Uterus (tissue), 4 donors: ENCODE data around the gene FAM120A. TPM values are rescaled to one million over a fixed set of nuclear protein-coding genes. Genes with fewer than 3 reads are reported as not detected.

Source experiments
- DNase-seq, 2 donors: peaks; one replicate each; pipeline ENCODE4 v3.0.0-alpha.2; 2019 to 2020
- H3K27ac ChIP-seq, 2 donors: fragments of 200-600 bp; sonication (generic); 1 replicate in 1 of 2; 2 replicates in 1 of 2; pipeline ENCODE4 v1.5.1; 2016 to 2018
- H3K27me3 ChIP-seq, 2 donors: fragments of 200-600 bp; sonication (generic); one replicate each; pipeline ENCODE4 v1.5.1; 2018 to 2019; ENCODE audit warnings: control low read depth in 1 of 2
- H3K36me3 ChIP-seq, 2 donors: fragments of 200-600 bp; sonication (generic); one replicate each; pipeline ENCODE4 v1.5.1; 2019; ENCODE audit warnings: control low read depth in 1 of 2
- H3K4me1 ChIP-seq, 2 donors: fragments of 200-600 bp; sonication (generic); one replicate each; pipeline ENCODE4 v1.5.1; 2018 to 2019; ENCODE audit warnings: control low read depth in 1 of 2
- H3K4me3 ChIP-seq, 2 donors: fragments of 200-600 bp; sonication (generic); 1 replicate in 1 of 2; 2 replicates in 1 of 2; pipeline ENCODE4 v1.5.1; 2018 to 2019; ENCODE audit warnings: mild to moderate bottlenecking in 1 of 2
- H3K9me3 ChIP-seq, 2 donors: fragments of 200-600 bp; sonication (generic); one replicate each; pipeline ENCODE4 v1.5.1; 2019; ENCODE audit warnings: control low read depth in 1 of 2
- CTCF ChIP-seq, 4 experiments: fragments of 200-600 bp in 2 of 4; fragments of 450-650 bp in 2 of 4; sonication (generic) in 2 of 4; IDR thresholded peaks; one replicate each; pipeline ENCODE4 v1.5.1; 2016 to 2019; ENCODE audit warnings: antibody characterized with exemption in 4 of 4, mild to moderate bottlenecking in 2 of 4, moderate library complexity in 1 of 4
- POLR2A ChIP-seq, 2 donors: fragments of 450-650 bp; IDR thresholded peaks; one replicate each; pipeline ENCODE4 v1.6.1; 2016; ENCODE audit warnings: antibody characterized with exemption in 2 of 2, mild to moderate bottlenecking in 1 of 2, moderate library complexity in 1 of 2
- intact Hi-C: fragments of 100-400 bp; cut with DNase I; formaldehyde crosslinking; loops from one replicate; pipeline ENCODE4 v1.15.1; 2023; ENCODE audit warnings: low total_unique reads
- total RNA-seq, 4 donors: library from RNA; depleted of rRNA in 3 of 4; stranded (reverse); fragments of >200 nt in 3 of 4; gene quantifications; one replicate each; pipeline versions ENCODE4 v1.1.0 to v1.2.4, GENCODE V29; 2014 to 2023
- donor health status: DM: yes; HTN: yes; CAD: no.

Gene FAM120A
- total RNA-seq, 4 donors from 2014 or later = 36.8 to 110 (median 103) TPM

GRCh38 chr9:93565089-93565488, 113.6 kb downstream of the FAM120A start:
- Histone ChIP-seq H3K27me3 (no peaks in the 10 kb centered on the region), H3K36me3 (no peaks in the 10 kb centered on the region), H3K4me3 (no peak overlapping the region), H3K9me3 (no peaks in the 10 kb centered on the region), H3K4me1 (no peaks in the 10 kb centered on the region), H3K27ac (no peak overlapping the region)
- intact Hi-C loops = no loop called here
- TF ChIP-seq CTCF (IDR thresholded peaks at IDR 0.05) = no peak
- no peak for TF ChIP-seq POLR2A (IDR thresholded peaks at IDR 0.05)
- DNase-seq = no peak

- no peaks in the 10 kb centered on the region for H3K4me1 ChIP-seq
- H3K27ac ChIP-seq = peak overlapping the region; percentile 91 to 94
- TF ChIP-seq CTCF (IDR thresholded peaks at IDR 0.05) = peak; percentile 95 to 97 (median 96)
- peak; percentile 94 to 97 for TF ChIP-seq POLR2A (IDR thresholded peaks at IDR 0.05)
- no peaks in the 10 kb centered on the region for H3K36me3 ChIP-seq
- no peaks in the 10 kb centered on the region for H3K9me3 ChIP-seq
- intact Hi-C loops = no loop called here
- no peaks in the 10 kb centered on the region for H3K27me3 ChIP-seq
- DNase-seq = peak; percentile 97 to 99
- peak overlapping the region; percentile 57 to 62 for H3K4me3 ChIP-seq
These were observed 115.2 kb downstream of the FAM120A start for GRCh38 chr9:93566408-93567270.

- Histone ChIP-seq H3K27ac (peak overlapping the region; percentile 91 to 94), H3K4me3 (peak overlapping the region; percentile 57 to 62), H3K36me3 (no peaks in the 10 kb centered on the region), H3K9me3 (no peaks in the 10 kb centered on the region), H3K4me1 (no peaks in the 10 kb centered on the region), H3K27me3 (no peaks in the 10 kb centered on the region)
- TF ChIP-seq POLR2A (IDR thresholded peaks at IDR 0.05) = no peak
- TF ChIP-seq CTCF (IDR thresholded peaks at IDR 0.05) = no peak
- DNase-seq = no peak
- intact Hi-C loops = no loop called here
These were observed 115.9 kb downstream of the FAM120A start for GRCh38 chr9:93567271-93567959.

GRCh38 chr9:93568169-93568568, 116.7 kb downstream of the FAM120A start:
- Histone ChIP-seq H3K9me3 (no peaks in the 10 kb centered on the region), H3K4me3 (no peak overlapping the region), H3K27me3 (no peaks in the 10 kb centered on the region), H3K4me1 (no peaks in the 10 kb centered on the region), H3K27ac (no peak overlapping the region), H3K36me3 (no peaks in the 10 kb centered on the region)
- intact Hi-C loops = no loop called here
- TF ChIP-seq POLR2A (IDR thresholded peaks at IDR 0.05) (no peak), CTCF (IDR thresholded peaks at IDR 0.05) (no peak)
- no peak for DNase-seq

GRCh38 chr9:93569621-93570174, 118.2 kb downstream of the FAM120A start:
- DNase-seq = no peak
- TF ChIP-seq POLR2A (IDR thresholded peaks at IDR 0.05) (no peak), CTCF (IDR thresholded peaks at IDR 0.05) (no peak)
- Histone ChIP-seq H3K4me1 (no peaks in the 10 kb centered on the region), H3K36me3 (no peaks in the 10 kb centered on the region), H3K27ac (no peak overlapping the region), H3K9me3 (no peaks in the 10 kb centered on the region), H3K27me3 (no peaks in the 10 kb centered on the region), H3K4me3 (no peak overlapping the region)
- intact Hi-C loops = no loop called here
